WI38 (cell line): ENCODE data around the gene RBL1.
"Not testable (repeated sequence)": the region's sequence is repeated elsewhere in the genome, so short reads cannot be mapped to it uniquely, and the experiment has no call there.

Experiments used
- H3K4me3 ChIP-seq: 2 replicates; pipeline ENCODE4 v1.5.1; 2011; ENCODE audit warnings: low read depth, mild to moderate bottlenecking, control low read depth, low read length
- TF ChIP-seq, protein P1 (sequence below): IDR thresholded peaks from 2 replicates; pipeline ENCODE4 v1.5.1; 2012; ENCODE audit warnings: low read depth, mild to moderate bottlenecking, control low read depth, low read length

Gene RBL1

DNA sequence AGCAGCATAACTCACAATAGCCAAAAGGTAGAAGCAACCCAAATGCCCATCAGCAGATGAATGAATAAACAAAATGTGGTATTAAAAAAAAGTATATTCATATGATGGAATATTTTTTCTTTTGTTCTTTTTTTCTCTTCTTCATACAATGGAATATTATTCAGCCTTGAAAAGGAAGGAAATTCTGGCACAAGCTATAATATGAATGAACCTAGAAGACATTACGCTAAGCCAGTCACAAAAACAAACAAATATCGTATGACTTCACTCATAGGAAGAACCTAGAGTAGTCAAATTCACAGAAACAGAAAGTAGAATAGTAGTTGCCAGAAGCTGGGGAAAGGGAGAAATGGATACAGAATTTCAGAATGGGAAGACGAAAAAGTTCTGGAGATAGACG is 63.7 kb downstream of the RBL1 start:
- TF ChIP-seq, protein P1, sequence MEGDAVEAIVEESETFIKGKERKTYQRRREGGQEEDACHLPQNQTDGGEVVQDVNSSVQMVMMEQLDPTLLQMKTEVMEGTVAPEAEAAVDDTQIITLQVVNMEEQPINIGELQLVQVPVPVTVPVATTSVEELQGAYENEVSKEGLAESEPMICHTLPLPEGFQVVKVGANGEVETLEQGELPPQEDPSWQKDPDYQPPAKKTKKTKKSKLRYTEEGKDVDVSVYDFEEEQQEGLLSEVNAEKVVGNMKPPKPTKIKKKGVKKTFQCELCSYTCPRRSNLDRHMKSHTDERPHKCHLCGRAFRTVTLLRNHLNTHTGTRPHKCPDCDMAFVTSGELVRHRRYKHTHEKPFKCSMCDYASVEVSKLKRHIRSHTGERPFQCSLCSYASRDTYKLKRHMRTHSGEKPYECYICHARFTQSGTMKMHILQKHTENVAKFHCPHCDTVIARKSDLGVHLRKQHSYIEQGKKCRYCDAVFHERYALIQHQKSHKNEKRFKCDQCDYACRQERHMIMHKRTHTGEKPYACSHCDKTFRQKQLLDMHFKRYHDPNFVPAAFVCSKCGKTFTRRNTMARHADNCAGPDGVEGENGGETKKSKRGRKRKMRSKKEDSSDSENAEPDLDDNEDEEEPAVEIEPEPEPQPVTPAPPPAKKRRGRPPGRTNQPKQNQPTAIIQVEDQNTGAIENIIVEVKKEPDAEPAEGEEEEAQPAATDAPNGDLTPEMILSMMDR: no peak
- no peak overlapping the region for H3K4me3 ChIP-seq

DNA sequence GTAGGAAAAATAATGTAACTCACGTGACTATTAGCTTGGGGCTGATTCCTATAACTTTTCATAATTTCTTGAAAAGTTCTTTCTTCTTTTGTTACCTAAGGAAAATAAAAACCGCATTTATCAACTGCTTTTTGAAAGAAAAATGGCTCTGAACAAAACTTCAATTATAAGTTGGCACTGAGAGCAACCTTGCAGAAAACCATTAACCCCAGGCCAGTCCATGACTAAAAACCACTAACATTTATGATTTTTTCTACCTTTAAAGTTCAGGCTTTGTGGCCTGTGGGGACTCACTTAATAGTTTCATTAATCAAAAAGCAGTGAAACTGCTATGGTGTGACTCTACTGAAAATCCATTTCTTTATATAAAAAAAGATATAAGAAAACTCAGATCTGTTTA is 75.2 kb downstream of the RBL1 start:
- H3K4me3 ChIP-seq: no peak overlapping the region
- TF ChIP-seq, protein P1: no peak

DNA sequence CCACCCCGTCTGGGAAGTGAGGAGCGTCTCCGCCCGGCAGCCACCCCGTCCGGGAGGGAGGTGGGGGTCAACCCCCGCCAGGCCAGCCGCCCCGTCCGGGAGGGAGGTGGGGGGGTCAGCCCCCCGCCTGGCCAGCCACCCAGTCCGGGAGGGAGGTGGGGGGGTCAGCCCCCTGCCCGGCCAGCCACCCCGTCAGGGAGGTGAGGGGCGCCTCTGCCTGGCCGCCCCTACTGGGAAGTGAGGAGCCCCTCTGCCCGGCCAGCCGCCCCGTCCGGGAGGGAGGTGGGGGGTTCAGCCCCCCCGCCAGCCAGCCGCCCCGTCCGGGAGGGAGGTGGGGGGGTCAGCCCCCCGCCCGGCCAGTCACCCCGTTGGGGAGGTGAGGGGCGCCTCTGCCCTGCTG is 83.2 kb downstream of the RBL1 start:
- not testable (repeated sequence) for H3K4me3 ChIP-seq

DNA sequence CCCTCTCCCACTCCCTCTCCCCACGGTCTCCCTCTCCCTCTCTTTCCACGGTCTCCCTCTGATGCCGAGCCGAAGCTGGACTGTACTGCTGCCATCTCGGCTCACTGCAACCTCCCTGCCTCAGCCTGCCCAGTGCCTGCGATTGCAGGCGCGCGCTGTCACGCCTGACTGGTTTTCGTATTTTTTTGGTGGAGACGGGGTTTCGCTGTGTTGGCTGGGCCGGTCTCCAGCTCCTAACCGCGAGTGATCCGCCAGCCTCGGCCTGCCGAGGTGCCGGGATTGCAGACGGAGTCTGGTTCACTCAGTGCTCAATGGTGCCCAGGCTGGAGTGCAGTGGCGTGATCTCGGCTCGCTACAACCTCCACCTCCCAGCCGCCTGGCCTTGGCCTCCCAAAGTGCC is 83.9 kb downstream of the RBL1 start:
- not testable (repeated sequence) for H3K4me3 ChIP-seq

DNA sequence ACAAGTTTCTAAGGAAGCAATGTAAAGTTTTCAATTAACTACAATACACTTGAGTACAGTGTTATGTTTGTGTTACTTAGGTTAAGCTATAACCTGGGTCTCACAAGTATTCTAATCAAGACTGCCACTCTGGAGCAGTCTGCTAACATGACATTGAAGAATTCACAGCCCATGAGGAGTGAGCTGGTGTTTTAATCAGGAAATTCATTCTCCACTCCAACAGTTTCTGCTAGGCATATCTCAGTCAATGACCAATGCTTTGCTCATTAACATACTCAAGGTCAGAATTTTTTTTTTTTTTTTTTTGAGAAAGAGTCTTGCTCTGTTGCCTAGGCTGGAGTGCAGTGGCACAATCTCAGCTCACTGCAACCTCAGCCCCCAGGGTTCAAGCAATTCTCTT is 84.7 kb downstream of the RBL1 start:
- TF ChIP-seq, protein P1: no peak
- H3K4me3 ChIP-seq: no peak overlapping the region

- H3K4me3 ChIP-seq: no peak overlapping the region
- TF ChIP-seq, protein P1: no peak
These were observed 87.7 kb downstream of the RBL1 start for GRCh38 chr20:37007898-37008649.

- not testable (repeated sequence) for H3K4me3 ChIP-seq
These were observed 90.5 kb downstream of the RBL1 start for GRCh38 chr20:37005062-37005942.

DNA sequence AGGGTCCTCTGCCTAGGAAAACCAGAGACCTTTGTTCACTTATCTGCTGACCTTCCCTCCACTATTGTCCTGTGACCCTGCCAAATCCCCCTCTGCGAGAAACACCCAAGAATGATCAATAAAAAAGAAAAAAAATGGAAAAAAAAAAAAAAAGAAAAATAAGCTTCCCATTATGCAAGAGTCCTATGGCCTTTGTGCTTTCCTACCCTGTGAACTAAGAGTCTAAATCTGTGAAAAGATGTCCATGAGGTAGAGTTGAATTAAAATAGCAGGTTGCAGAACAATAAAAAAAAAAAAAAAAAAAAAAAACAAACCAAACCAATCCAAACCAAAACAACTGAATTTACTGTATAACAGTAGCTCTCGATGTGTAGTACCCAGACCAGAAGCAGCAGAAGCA is 94.2 kb downstream of the RBL1 start:
- not testable (repeated sequence) for H3K4me3 ChIP-seq

DNA sequence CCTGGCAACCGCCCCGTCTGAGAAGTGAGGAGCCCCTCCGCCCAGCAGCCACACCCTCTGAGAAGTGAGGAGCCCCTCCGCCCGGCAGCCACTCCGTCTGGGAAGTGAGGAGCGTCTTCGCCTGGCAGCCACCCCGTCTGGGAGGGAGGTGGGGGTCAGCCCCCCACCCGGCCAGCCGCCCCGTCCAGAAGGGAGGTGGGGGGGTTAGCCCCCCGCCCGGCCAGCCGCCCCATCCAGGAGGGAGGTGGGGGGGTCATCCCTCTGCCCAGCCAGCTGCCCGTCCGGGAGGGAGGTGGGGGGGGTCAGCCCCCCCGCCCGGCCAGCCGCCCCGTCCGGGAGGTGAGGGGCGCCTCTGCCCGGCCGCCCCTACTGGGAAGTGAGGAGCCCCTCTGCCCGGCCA is 95.6 kb downstream of the RBL1 start:
- not testable (repeated sequence) for H3K4me3 ChIP-seq

DNA sequence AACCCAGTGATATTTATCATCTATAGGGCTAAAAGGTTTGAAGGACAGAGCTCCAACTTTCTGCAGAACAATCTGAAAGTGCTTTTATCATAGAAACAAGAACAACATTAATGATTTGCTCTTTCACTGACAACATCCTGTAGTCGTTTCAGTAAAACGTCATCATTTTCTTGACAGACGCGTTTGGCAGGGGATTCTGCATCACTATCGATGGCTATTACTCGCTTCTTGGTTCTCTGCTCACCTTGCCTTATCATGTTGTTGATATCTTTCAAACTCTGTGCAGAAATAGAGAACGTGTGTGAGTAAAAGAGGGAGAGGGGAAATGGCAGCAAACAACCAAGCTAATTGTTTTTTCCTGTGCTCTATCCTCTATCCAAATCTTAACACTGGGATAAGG is 97.1 kb downstream of the RBL1 start:
- TF ChIP-seq, protein P1: no peak
- no peak overlapping the region for H3K4me3 ChIP-seq
